CD4-positive, alpha-beta T cell treated with Interleukin-12 subunit alpha and Interleukin-12 subunit beta, for 1 hour (primary cell): ENCODE results near the gene PRSS22.
A peak's percentile ranks its signal among the peaks of the same experiment; 100 is the strongest.

Experiments used
- DNase-seq: peaks from one replicate; pipeline ENCODE4 v3.0.0-alpha.2; 2020

The PRSS22 gene

GRCh38 chr16:2879854-2880508, 22.0 kb upstream of the PRSS22 start:
- DNase-seq: no peak

GRCh38 chr16:2874912-2875362, 17.0 kb upstream of the PRSS22 start:
- DNase-seq: peak; percentile 81

- no peak for DNase-seq
These were observed 16.3 kb upstream of the PRSS22 start for GRCh38 chr16:2874032-2874911.

- DNase-seq: no peak
These were observed 14.0 kb upstream of the PRSS22 start for GRCh38 chr16:2871926-2872325.

DNA sequence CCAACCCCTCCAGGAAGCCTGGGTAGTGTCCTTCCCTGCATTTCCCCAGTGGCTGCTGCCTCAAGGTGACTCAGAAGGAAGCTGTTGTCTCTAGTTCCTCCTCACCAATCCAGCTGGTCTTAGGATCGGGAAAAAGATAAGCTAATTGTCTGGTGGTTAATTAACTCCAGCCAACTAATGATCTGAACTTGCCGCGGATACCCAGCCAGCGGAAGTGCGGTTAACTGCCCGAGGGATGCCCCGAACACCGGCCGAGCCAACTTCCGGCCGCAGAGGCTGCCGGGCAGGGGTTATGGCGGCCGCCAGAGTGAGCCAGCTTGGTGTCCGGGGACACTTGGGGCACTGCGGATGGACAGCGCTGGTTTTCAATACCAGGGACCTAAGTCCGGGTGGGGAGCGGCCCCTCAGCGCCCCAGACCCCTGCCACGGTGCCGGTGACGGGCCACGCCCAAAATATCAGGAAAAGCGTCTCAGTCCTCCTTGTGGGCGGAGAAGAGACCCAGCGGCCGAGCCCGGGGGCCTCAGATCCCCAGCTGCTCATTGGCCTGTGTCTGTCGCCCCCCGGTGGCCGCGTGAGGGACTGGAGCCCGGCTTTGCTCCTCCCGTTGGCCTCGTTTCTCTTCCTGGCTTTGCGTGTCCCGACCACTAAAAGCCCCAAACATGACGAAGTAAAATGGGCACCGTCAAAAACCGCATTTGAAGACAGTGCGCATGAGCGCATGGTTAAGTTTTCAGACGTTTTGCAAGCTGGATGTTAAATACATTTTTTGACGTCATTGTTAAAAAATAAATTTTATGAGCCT, 10.2 kb upstream of the PRSS22 start:
- DNase-seq: peak; percentile 96

GRCh38 chr16:2867661-2867986, 9.7 kb upstream of the PRSS22 start:
- no peak for DNase-seq

- no peak for DNase-seq
These were observed 8.5 kb upstream of the PRSS22 start for GRCh38 chr16:2866431-2866830.

DNA sequence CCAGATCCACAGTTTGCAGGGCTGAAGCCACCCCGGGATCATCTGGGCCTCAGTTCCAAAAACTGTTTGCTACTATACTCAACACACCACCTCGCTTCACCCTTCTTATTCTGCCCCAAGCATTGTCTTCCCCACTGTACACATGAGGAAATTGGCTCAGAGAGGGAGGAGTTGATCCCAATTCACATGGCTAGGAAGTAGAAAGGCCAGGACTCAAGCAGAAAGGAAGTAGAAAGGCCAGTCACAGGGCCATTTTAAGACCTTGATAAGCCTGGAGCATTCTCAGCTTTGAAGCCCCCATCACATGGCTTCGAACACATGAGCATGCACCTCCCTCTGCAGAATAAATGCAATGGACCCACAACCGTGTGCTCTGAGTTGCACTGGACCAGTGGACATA, 7.7 kb upstream of the PRSS22 start:
- DNase-seq: no peak

DNA sequence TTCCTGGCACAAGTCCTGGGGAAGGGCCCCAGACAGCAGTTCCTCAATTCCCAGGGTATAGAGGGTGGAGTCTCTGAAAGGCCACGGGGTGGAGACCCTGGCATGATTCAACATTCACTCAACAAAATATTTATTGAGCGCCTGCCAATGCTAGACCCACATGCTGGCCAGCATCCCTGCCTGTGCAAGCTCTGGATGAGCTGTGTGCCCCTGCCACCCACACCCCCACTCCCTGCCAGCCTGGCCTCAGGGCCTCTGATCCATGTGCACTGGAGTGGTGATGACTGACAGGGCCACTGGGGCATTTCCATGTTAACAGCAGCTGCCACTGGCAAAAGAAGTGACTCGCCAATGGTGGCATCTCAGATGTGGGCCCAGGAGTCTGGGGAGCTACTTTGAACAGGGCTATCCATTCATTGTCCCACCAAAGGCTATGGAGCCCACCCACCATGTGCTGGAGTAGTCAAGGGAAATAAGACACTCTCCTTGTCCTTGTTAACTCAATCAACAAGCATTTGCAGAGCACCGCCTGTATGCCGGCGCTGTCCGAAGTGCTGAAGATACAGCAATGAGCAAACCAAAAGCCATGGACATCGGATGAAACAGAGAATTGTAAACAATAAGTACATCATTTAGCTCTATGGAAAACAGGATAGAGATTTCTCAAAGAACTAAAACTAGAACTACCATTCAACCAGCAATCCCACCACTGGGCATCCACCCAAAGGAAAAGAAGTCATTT, 3.0 kb upstream of the PRSS22 start:
- DNase-seq: no peak

GRCh38 chr16:2859686-2860265, 1.8 kb upstream of the PRSS22 start:
- DNase-seq: no peak

- no peak for DNase-seq
These were observed 465 bp upstream of the PRSS22 start for GRCh38 chr16:2858245-2859025.

DNA sequence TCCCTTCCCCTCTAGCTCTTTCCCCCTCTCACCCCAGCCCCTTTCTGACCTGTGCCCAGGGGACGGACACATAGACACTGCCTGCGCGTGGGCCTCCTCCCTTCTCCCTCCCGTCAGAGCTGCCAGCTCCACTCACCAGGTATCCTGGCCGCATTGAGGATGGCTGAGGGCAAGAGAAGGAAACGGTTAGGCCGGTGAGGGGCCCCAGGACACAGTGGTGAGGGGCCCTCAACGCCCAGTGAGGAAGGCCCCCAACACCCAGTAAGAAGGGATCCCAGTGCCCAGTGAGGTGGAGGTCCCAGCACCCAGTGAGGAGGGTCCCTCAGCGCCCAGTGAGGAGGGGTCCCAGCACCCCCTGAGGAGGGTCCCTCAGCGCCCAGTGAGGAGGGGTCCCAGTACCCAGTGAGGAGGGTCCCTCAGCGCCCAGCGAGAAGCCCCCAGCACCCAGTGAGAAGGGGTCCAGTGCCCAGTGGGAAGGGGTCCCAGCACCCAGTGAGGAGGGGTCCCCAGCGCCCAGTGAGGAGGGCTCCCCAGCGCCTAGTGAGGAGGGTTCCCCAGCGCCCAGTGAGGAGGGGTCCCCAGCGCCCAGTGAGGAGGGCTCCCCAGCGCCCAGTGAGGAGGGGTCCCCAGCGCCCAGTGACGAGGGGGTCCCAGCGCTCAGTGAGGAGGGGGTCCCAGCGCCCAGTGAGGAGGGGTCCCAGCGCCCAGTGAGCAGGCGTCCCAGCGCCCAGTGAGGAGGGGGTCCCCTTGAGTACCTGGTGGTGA, 1.1 kb downstream of the PRSS22 start:
- no peak for DNase-seq

GRCh38 chr16:2856061-2856670, 1.8 kb downstream of the PRSS22 start:
- DNase-seq: no peak

GRCh38 chr16:2855536-2855935, 2.4 kb downstream of the PRSS22 start:
- DNase-seq: no peak

DNA sequence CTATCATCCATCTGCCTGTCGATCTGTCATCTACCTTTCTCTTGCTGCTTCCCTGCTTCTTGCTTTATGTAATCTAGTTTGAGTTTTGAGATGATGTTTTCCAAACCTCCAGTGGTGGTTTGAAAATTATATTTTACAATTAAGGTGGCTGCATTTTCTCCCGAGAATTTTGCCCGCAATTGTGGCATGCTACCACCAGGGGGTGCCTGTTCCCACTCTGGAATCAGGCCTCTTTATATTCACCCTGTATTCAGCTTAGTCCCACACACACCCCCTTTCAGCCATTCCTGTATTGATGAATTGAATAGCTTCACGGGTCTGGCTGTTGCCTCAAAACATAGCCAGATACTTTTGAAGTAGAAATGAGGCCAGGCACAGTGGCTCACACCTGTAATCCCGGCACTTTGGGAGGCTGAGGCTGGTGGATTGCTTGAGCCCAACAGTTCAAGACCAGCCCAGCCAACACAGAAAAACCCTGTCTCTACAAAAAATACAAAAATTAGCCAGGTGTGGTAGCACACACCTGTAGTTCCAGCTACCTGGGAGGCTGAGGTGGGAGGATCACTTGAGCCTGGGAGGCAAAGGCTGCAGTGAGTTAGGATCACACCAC, 3.2 kb downstream of the PRSS22 start:
- no peak for DNase-seq

DNA sequence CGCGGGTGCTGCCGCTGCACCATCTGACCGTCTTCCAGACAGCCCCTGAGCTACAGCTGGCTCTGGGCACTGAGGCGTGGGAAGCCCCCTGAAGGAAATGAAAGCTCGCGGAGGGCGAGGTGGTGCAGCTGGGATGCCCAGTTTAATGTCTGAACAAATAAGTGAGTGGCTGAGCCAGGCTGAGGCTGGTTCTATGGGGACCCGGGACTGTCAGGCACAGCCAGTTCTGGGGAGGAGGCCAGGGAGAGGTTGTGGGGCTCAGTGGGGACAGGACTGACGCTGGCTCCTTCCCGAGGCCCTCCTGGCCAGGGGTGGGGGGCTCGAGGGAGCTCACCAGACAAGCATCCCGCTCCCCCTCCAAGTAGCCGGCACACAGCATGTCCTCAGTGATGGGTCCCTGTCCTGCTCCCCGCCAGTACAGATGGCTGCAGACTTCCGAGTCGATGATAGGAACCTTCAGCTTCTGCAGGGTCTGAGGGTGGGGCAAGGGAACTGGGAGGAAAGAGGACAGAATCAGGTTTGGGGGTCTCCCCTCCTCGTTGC, 4.4 kb downstream of the PRSS22 start:
- no peak for DNase-seq

- DNase-seq: no peak
These were observed 5.1 kb downstream of the PRSS22 start for GRCh38 chr16:2852731-2853507.

DNA sequence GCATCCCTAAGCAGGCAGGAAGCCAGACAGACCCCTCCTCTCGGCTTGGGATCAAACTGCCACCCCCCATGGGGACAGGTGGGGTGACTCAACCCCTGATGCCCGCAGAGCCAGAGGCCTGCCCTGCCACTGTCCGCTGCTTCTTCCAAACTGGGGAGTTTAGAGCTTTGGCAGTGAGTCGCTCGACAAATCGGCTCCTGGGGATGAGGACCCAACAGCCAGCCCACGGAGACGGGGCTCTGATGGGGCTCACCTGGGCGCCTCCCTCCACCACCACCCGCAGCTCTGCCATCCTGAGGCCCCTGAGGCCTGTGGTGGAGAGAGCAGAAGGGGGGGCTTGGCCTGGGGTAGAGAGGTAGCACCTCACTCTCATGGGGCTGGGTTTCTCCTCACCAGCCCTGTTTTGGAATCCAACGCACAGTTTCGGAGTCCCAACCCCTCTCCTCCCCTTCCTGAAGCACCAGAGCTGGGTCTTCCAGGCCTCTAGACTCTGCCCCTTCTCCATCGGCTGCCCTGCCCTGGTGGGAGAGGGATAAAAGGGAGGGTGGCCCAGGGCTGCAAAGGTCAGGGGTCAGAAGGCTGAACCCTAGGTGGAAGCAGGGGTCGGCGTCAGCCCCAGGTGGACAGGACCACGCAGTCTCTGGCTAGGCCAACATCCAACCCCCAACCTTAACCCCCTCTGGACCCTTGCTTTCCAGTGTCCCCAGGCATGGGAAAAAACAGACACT, 5.8 kb downstream of the PRSS22 start:
- no peak for DNase-seq
